GM21526 (cell line): ENCODE measurements around the gene EFCAB14.
A peak's percentile ranks its signal among the peaks of the same experiment; 100 is the strongest.
"Not testable (repeated sequence)": the region's sequence is repeated elsewhere in the genome, so short reads cannot be mapped to it uniquely, and the experiment has no call there.

Experiments
- ATAC-seq: cut with Tn5 transposase; IDR thresholded peaks from one replicate; pipeline ENCODE4 v1.9.1; 2021; ENCODE audit warnings: moderate library complexity; ENCODE audit not compliant: unreplicated experiment, low FRiP score

Gene EFCAB14

GRCh38 chr1:46718727-46719622 is at the start of gene EFCAB14:
EFCAB14 (minus strand) TSS chr1:46719114; CDS start chr1:46718087, 1,027 bp downstream.
- ATAC-seq, result peak; percentile 96

- no peak for ATAC-seq
These were observed 49.5 kb upstream of the EFCAB14 start for GRCh38 chr1:46768445-46768844.

- no peak for ATAC-seq
These were observed 48.9 kb upstream of the EFCAB14 start for GRCh38 chr1:46767649-46768282.

- ATAC-seq, result no peak
These were observed 45.5 kb upstream of the EFCAB14 start for GRCh38 chr1:46764402-46764801.

- ATAC-seq, result no peak
These were observed 42.8 kb upstream of the EFCAB14 start for GRCh38 chr1:46761740-46762139.

- ATAC-seq, result no peak
These were observed 41.7 kb upstream of the EFCAB14 start for GRCh38 chr1:46760558-46761166.

- no peak for ATAC-seq
These were observed 39.1 kb upstream of the EFCAB14 start for GRCh38 chr1:46757956-46758528.

- no peak for ATAC-seq
These were observed 38.5 kb upstream of the EFCAB14 start for GRCh38 chr1:46757247-46757955.

GRCh38 chr1:46755121-46755520 is 36.2 kb upstream of the EFCAB14 start:
- ATAC-seq, result no peak

- not testable (repeated sequence) for ATAC-seq
These were observed 35.8 kb upstream of the EFCAB14 start for GRCh38 chr1:46754707-46755106.

GRCh38 chr1:46753985-46754384 is 35.1 kb upstream of the EFCAB14 start:
- ATAC-seq, result no peak

- no peak for ATAC-seq
These were observed 31.0 kb upstream of the EFCAB14 start for GRCh38 chr1:46749921-46750404.

- ATAC-seq, result no peak
These were observed 30.5 kb upstream of the EFCAB14 start for GRCh38 chr1:46749404-46749803.

GRCh38 chr1:46747683-46748288 is 28.9 kb upstream of the EFCAB14 start:
- no peak for ATAC-seq

GRCh38 chr1:46742069-46742468 is 23.2 kb upstream of the EFCAB14 start:
- no peak for ATAC-seq

GRCh38 chr1:46735708-46736324 is 16.9 kb upstream of the EFCAB14 start:
- ATAC-seq, result no peak

- not testable (repeated sequence) for ATAC-seq
These were observed 9.5 kb upstream of the EFCAB14 start for GRCh38 chr1:46728327-46728873.

- no peak for ATAC-seq
These were observed 6.8 kb upstream of the EFCAB14 start for GRCh38 chr1:46725736-46726108.
